Right lung (tissue), 10 donors: ENCODE results near the gene FAM124B. TPM values are rescaled to one million over a fixed set of nuclear protein-coding genes. Genes with fewer than 3 reads are reported as not detected.

Experiments
- DNase-seq, 2 donors: peaks; one replicate each; pipeline ENCODE4 v3.0.0-alpha.2; 2013
- long read RNA-seq, 8 donors: transcript quantifications; one replicate each; lab custom pipeline, GENCODE V29; 2026
- polyA plus RNA-seq, 5 donors: library from polyadenylated mRNA; unstranded; fragments of 120-200 nt; gene quantifications; one replicate each; pipeline versions ENCODE4 v1.2.1 to v1.2.3, GENCODE V29; 2013; ENCODE audit warnings: inconsistent platforms in 1 of 5, low replicate concordance in 1 of 5; ENCODE audit not compliant: insufficient read length in 5 of 5, insufficient read depth in 1 of 5

FAM124B gene
- 10 to 100 TPM; 16.5 to 34.6 (median 16.9) TPM for polyA plus RNA-seq
- long read RNA-seq, donor 1, transcript FAM124B-202 (3 exons, 2,594 nt): major isoform, 5 of 12 reads
- long read RNA-seq, donor 1, transcript FAM124B-203 (2 exons, 2,509 nt): major isoform, 5 of 12 reads
- long read RNA-seq, donor 1, partial matches to known transcripts: 0 of 12 reads
- long read RNA-seq, donor 1, other reads (novel, unspliced or antisense): 0 of 12 reads
- long read RNA-seq, donor 2, transcript FAM124B-202 (3 exons, 2,594 nt): major isoform, 5 of 7 reads
- long read RNA-seq, donor 2, partial matches to known transcripts: 0 of 7 reads
- long read RNA-seq, donor 2, other reads (novel, unspliced or antisense): 0 of 7 reads
- long read RNA-seq, donor 3, partial matches to known transcripts: 0 of 5 reads
- long read RNA-seq, donor 3, other reads (novel, unspliced or antisense): 0 of 5 reads
- long read RNA-seq, donor 4, partial matches to known transcripts: 0 of 5 reads
- long read RNA-seq, donor 4, other reads (novel, unspliced or antisense): 0 of 5 reads
- long read RNA-seq, donor 5, transcript FAM124B-202 (3 exons, 2,594 nt): minor isoform, 6 of 20 reads
- long read RNA-seq, donor 5, transcript FAM124B-203 (2 exons, 2,509 nt): major isoform, 11 of 20 reads
- long read RNA-seq, donor 5, partial matches to known transcripts: 0 of 20 reads
- long read RNA-seq, donor 5, other reads (novel, unspliced or antisense): 0 of 20 reads
- long read RNA-seq, donor 6, transcript FAM124B-203 (2 exons, 2,509 nt): major isoform, 14 of 15 reads
- long read RNA-seq, donor 6, partial matches to known transcripts: 0 of 15 reads
- long read RNA-seq, donor 6, other reads (novel, unspliced or antisense): 0 of 15 reads
- long read RNA-seq, donor 7, transcript FAM124B-203 (2 exons, 2,509 nt): major isoform, 5 of 7 reads
- long read RNA-seq, donor 7, partial matches to known transcripts: 0 of 7 reads
- long read RNA-seq, donor 7, other reads (novel, unspliced or antisense): 0 of 7 reads
- long read RNA-seq, donor 8, partial matches to known transcripts: 0 of 4 reads
- long read RNA-seq, donor 8, other reads (novel, unspliced or antisense): 0 of 4 reads

GRCh38 chr2:224401641-224402342 lies at the start of gene FAM124B:
TSS of gene FAM124B (minus strand) at chr2:224402107. CDS start at chr2:224401768, 339 bp downstream.
- peak; percentile 47 to 60 for DNase-seq

GRCh38 chr2:224449212-224450147 lies 47.6 kb upstream of the FAM124B start:
- no peak for DNase-seq

DNA sequence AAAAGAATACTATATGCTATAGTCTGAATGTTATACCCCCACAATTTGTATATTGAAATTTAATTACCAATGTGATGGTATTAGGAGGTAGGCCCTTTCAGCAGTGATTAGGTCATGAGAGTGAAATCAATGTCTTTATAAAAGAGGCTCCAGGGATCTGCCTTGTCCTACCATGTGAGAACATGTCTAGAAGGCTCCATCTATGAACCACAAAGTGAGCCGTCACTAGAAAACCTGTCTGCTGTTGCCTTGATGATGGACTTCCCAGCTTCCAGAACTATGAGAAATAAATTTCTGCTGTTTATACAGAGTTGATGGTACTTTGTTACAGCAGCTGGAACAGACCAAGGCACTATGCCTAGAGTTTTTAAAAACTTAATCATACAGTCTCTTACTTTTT lies 46.3 kb upstream of the FAM124B start:
- no peak for DNase-seq

- DNase-seq: no peak
Observed at GRCh38 chr2:224444783-224445182, 42.9 kb upstream of the FAM124B start.

DNA sequence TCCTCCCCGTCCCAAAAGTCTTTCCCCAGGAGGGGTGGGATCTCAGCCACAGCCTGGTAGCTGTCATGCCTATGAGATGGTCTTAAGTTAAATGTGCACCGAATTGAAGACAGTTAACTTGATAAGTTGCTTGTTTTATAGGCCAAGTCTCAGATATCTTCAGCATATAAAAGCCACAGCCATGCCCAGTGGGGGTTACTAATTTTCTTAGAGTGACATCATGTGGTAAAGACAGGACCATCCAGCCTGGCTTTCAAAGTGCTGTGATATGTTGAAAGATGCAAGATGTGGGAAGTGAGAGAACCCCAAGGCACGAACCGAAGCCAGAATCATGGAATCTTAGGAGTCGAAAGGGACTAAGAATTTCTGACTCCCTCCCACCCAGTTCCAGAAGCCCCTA lies 42.1 kb upstream of the FAM124B start:
- no peak for DNase-seq

- peak in 1 of 2 donors; percentile 30 for DNase-seq
Observed at GRCh38 chr2:224442071-224442967, 40.4 kb upstream of the FAM124B start.

GRCh38 chr2:224440988-224441387 lies 39.1 kb upstream of the FAM124B start:
- no peak for DNase-seq

GRCh38 chr2:224438726-224439125 lies 36.8 kb upstream of the FAM124B start:
- no peak for DNase-seq

- DNase-seq: no peak
Observed at GRCh38 chr2:224436634-224437033, 34.7 kb upstream of the FAM124B start.

DNA sequence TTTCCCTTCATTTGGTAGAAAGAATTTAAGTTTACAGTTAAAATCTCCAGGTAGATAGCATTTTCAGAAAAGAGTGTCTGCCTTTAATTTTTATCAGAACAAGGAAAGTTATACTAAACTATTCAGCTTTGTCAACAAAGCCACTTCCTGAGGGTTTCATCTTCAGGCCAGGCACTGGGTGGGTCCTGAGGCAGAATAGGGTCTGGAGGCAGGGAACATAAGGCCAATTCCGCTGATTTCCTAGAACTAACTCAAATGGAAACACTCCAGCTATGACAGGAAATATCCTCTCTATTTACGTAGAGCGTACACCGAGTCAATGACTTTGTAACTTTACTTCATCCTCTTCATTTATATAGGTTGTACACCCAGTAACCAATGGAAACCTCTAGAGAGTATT lies 32.7 kb upstream of the FAM124B start:
- no peak for DNase-seq

- DNase-seq: no peak
Observed at GRCh38 chr2:224433442-224433841, 31.5 kb upstream of the FAM124B start.

GRCh38 chr2:224432003-224432579 lies 30.2 kb upstream of the FAM124B start:
- no peak for DNase-seq

DNA sequence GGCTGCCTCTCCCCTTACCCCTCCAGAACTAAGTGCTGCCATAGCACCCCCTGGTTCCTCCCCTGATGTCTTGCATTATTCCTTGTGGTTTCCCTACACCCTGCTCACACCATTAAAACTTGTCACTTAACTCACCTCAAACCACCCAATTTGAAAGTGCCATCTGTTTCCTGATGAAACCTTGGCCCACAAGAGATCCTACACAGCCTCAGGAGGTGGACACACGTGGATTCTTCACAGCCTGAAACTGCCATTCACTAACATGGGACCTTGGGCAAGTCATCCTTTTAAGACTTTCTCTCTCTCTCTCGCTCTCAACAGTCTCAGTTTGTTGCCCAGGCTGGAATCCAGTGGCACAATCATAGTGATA lies 27.5 kb upstream of the FAM124B start:
- no peak for DNase-seq

- DNase-seq: no peak
Observed at GRCh38 chr2:224428787-224429440, 27.0 kb upstream of the FAM124B start.

GRCh38 chr2:224427471-224427870 lies 25.6 kb upstream of the FAM124B start:
- no peak for DNase-seq

- DNase-seq: no peak
Observed at GRCh38 chr2:224426656-224427055, 24.7 kb upstream of the FAM124B start.

DNA sequence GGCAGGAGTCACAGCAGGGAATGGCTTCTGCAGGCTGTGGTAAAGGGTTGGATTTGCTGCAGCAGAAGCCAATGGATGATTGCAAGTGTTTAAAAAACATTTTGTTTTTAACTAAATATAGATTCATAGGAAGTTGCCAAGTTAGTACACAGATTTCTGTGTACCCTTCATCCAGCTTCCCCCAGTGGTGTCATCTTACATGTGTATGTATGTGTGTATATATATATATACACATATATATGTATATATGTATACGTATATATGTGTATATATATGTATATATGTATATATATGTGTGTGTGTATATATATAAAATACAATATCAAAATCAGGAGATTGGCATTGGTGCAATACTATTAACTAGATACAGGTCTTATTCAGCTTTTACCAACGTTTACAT lies 19.2 kb upstream of the FAM124B start:
- DNase-seq: no peak

- no peak for DNase-seq
Observed at GRCh38 chr2:224417947-224418346, 16.0 kb upstream of the FAM124B start.

DNA sequence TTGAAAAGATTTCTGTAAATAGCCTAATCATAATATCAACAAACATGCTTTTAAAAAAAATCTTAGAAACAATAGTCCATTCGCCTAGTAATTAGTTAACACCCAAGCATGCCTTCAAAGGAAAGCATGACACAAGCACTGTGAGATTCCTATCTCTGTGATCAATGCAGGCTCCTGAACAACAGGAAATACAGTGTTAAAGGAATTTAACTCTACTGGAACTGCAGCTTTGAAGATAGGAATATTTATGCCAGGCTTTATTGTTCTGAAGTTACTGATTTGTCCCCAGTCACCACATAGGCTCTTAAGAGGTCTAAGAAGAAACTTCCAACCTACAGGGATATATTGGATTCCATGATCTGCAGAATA lies 15.4 kb upstream of the FAM124B start:
- DNase-seq: no peak
